ENCODE measurements around the gene CALML6.

DNA sequence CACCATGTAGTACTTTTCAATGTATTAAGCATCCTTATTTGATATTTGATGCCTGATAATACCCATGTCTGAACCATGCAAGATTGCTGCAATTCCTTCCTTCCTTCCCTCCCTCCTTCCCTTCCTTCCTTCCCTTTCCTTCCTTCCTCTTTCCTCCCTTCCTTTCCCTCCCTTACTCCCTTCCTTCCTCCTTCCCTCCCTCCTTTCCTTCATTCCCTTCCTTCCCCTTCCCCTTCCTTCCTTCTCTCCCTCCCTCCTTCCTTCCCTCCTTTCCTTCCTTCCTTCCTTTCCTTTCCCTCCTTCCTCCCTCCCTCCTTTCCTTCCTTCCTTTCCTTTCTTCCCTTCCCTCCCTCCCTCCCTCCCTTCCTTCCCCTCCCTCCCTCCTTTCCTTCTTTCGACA lies 33.7 kb downstream of the CALML6 start:
- TF ChIP-seq, protein P1, sequence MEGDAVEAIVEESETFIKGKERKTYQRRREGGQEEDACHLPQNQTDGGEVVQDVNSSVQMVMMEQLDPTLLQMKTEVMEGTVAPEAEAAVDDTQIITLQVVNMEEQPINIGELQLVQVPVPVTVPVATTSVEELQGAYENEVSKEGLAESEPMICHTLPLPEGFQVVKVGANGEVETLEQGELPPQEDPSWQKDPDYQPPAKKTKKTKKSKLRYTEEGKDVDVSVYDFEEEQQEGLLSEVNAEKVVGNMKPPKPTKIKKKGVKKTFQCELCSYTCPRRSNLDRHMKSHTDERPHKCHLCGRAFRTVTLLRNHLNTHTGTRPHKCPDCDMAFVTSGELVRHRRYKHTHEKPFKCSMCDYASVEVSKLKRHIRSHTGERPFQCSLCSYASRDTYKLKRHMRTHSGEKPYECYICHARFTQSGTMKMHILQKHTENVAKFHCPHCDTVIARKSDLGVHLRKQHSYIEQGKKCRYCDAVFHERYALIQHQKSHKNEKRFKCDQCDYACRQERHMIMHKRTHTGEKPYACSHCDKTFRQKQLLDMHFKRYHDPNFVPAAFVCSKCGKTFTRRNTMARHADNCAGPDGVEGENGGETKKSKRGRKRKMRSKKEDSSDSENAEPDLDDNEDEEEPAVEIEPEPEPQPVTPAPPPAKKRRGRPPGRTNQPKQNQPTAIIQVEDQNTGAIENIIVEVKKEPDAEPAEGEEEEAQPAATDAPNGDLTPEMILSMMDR (IDR thresholded peaks at IDR 0.05), result no peak
- no peak for TF ChIP-seq POLR2A (IDR thresholded peaks at IDR 0.05)
